ENCODE measurements around the gene KLK4.

DNA sequence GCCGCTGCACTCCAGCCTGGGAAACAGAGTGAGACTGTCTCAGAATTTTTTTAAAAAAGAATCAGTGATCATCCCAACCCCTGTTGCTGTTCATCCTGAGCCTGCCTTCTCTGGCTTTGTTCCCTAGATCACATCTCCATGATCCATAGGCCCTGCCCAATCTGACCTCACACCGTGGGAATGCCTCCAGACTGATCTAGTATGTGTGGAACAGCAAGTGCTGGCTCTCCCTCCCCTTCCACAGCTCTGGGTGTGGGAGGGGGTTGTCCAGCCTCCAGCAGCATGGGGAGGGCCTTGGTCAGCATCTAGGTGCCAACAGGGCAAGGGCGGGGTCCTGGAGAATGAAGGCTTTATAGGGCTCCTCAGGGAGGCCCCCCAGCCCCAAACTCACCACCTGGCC, 38.1 kb downstream of the KLK4 start, which contains the start of gene KLK2:
- no peak for TF ChIP-seq POLR2A (IDR thresholded peaks at IDR 0.05)
- TF ChIP-seq, protein P1, sequence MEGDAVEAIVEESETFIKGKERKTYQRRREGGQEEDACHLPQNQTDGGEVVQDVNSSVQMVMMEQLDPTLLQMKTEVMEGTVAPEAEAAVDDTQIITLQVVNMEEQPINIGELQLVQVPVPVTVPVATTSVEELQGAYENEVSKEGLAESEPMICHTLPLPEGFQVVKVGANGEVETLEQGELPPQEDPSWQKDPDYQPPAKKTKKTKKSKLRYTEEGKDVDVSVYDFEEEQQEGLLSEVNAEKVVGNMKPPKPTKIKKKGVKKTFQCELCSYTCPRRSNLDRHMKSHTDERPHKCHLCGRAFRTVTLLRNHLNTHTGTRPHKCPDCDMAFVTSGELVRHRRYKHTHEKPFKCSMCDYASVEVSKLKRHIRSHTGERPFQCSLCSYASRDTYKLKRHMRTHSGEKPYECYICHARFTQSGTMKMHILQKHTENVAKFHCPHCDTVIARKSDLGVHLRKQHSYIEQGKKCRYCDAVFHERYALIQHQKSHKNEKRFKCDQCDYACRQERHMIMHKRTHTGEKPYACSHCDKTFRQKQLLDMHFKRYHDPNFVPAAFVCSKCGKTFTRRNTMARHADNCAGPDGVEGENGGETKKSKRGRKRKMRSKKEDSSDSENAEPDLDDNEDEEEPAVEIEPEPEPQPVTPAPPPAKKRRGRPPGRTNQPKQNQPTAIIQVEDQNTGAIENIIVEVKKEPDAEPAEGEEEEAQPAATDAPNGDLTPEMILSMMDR (IDR thresholded peaks at IDR 0.05 in 8 of 11, conservative IDR thresholded peaks at IDR 0.05 in 3 of 11), result no peak

All from spleen (tissue), 7 donors.